SK-N-SH treated with all-trans-retinoic acid at 6 μM for 48 hours (cell line): ENCODE measurements around the gene KIAA1958.

ENCODE experiments used
- ATAC-seq: fragments of 200-7000 bp; cut with Tn5 transposase; 3 replicates; pipeline ENCODE4 v1.9.1; 2020; ENCODE audit warnings: mild to moderate bottlenecking, moderate library complexity
- ARNTL ChIP-seq: fragments of 450-650 bp; formaldehyde crosslinking; IDR thresholded peaks from 2 replicates; pipeline ENCODE4 v1.5.0; 2020; ENCODE audit warnings: low read depth, mild to moderate bottlenecking, moderate library complexity, borderline replicate concordance
- BACH2 ChIP-seq: fragments of 250-450 bp; sonication (Bioruptor Pico); IDR thresholded peaks from 2 replicates; pipeline ENCODE4 v1.9.0; 2021; ENCODE audit warnings: mild to moderate bottlenecking, borderline replicate concordance
- CREB5 ChIP-seq: fragments of 250-450 bp; sonication (Bioruptor Pico); IDR thresholded peaks from 2 replicates; pipeline ENCODE4 v1.5.1; 2020; ENCODE audit warnings: low read depth, mild to moderate bottlenecking, moderate library complexity
- CSDC2 ChIP-seq: fragments of 250-450 bp; sonication (Bioruptor Pico); IDR thresholded peaks from 2 replicates; pipeline ENCODE4 v1.5.0; 2020; ENCODE audit warnings: mild to moderate bottlenecking, moderate library complexity
- ESRRG ChIP-seq: fragments of 250-450 bp; sonication (Bioruptor Pico); IDR thresholded peaks from 2 replicates; pipeline ENCODE4 v1.6.1; 2021; ENCODE audit warnings: mild to moderate bottlenecking
- GLIS3 ChIP-seq: fragments of 250-450 bp; sonication (Bioruptor Pico); IDR thresholded peaks from 2 replicates; pipeline ENCODE4 v1.5.0; 2020; ENCODE audit warnings: mild to moderate bottlenecking, moderate library complexity
- OSR1 ChIP-seq: fragments of 250-450 bp; sonication (Bioruptor Pico); IDR thresholded peaks from 2 replicates; pipeline ENCODE4 v1.8.0; 2022; ENCODE audit warnings: moderate library complexity, mild to moderate bottlenecking, inconsistent platforms
- PPARA ChIP-seq: fragments of 250-450 bp; sonication (Bioruptor Pico); IDR thresholded peaks from 2 replicates; pipeline ENCODE4 v1.5.0; 2020; ENCODE audit warnings: mild to moderate bottlenecking, borderline replicate concordance
- RARB ChIP-seq: fragments of 250-450 bp; sonication (Bioruptor Pico); IDR thresholded peaks from 2 replicates; pipeline ENCODE4 v1.8.0; 2021; ENCODE audit warnings: mild to moderate bottlenecking, moderate library complexity
- TCF4 ChIP-seq: fragments of 250-450 bp; sonication (Bioruptor Pico); IDR thresholded peaks from 2 replicates; pipeline ENCODE4 v1.8.0; 2021; ENCODE audit warnings: mild to moderate bottlenecking, moderate library complexity, borderline replicate concordance
- TOX ChIP-seq: fragments of 250-450 bp; sonication (Bioruptor Pico); IDR thresholded peaks from 2 replicates; pipeline ENCODE4 v1.8.0; 2021; ENCODE audit warnings: mild to moderate bottlenecking, moderate library complexity, borderline replicate concordance
- TSHZ2 ChIP-seq: fragments of 250-450 bp; sonication (Bioruptor Pico); IDR thresholded peaks from 2 replicates; pipeline ENCODE4 v1.5.0; 2020; ENCODE audit warnings: mild to moderate bottlenecking, moderate library complexity
- ZC3H10 ChIP-seq: fragments of 250-450 bp; sonication (Bioruptor Pico); IDR thresholded peaks from 2 replicates; pipeline ENCODE4 v1.5.1; 2021; ENCODE audit warnings: mild to moderate bottlenecking, moderate library complexity
- ZFP3 ChIP-seq: fragments of 250-450 bp; sonication (Bioruptor Pico); IDR thresholded peaks from 2 replicates; pipeline ENCODE4 v1.5.0; 2020; ENCODE audit warnings: mild to moderate bottlenecking, moderate library complexity
- ZFP30 ChIP-seq: fragments of 450-650 bp; formaldehyde crosslinking; IDR thresholded peaks from 2 replicates; pipeline ENCODE4 v1.5.0; 2022; ENCODE audit warnings: mild to moderate bottlenecking, moderate library complexity
- ZNF565 ChIP-seq: fragments of 450-650 bp; formaldehyde crosslinking; conservative IDR thresholded peaks from 2 replicates; pipeline ENCODE4 v1.5.0; 2020; ENCODE audit warnings: low read depth, mild to moderate bottlenecking, moderate library complexity
- ZNF70 ChIP-seq: fragments of 450-650 bp; formaldehyde crosslinking; IDR thresholded peaks from 2 replicates; pipeline ENCODE4 v1.5.0; 2020; ENCODE audit warnings: mild to moderate bottlenecking, moderate library complexity
- ZNF8 ChIP-seq: fragments of 450-650 bp; formaldehyde crosslinking; IDR thresholded peaks from 2 replicates; pipeline ENCODE4 v1.5.0; 2020; ENCODE audit warnings: mild to moderate bottlenecking, moderate library complexity
- TF ChIP-seq, protein P1 (sequence below): fragments of 250-450 bp; sonication (Bioruptor Pico); IDR thresholded peaks from 2 replicates; pipeline ENCODE4 v1.8.0; 2021; ENCODE audit warnings: low read depth, mild to moderate bottlenecking, moderate library complexity, borderline replicate concordance
- TF ChIP-seq, protein P2 (sequence below): fragments of 250-450 bp; sonication (Bioruptor Pico); IDR thresholded peaks from 2 replicates; pipeline ENCODE4 v1.5.1; 2021; ENCODE audit warnings: mild to moderate bottlenecking, moderate library complexity

Gene KIAA1958

DNA sequence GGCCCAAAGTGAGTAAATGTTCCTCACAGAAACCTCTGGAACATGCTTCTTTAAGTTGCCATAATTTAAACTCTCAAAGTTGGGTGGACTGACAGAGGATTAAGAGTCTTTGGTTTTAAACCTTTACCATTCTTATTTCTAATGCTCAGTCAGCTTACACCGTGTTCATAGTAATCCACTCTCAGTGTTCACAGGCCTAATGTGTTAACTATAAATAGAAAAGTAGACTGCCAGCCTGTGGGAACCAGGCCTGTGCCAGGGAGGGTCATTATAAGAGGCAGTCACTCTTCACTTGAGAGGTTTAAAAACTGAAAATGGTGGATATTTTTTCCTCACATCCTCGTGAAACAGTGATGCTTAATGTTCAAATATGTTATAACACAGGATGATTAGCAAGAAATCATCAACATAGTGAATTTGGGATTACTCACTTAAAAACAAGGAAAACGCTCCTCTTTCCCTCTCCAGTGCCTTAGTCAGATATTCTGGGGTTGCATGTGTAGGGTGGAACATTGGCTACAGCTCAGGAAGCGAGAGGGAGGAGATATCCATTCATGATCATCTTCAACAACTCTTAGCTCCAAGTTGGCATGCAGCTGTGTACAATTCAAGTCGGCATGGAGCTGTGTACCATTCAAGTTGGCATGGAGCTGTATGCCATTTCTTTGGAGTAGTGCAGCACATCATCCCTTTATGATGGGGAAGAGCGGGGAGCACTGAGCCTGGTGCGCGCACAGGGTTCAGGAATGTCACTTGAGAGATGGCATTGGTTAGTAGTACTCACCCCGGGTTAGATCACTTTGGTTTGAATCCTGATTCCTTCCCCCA, 65.8 kb downstream of the KIAA1958 start:
- ATAC-seq: no peak
- TF ChIP-seq ZNF70 (CRISPR knock-in tag): no peak
- TF ChIP-seq TCF4 (CRISPR knock-in tag): no peak
- TF ChIP-seq, protein P1, sequence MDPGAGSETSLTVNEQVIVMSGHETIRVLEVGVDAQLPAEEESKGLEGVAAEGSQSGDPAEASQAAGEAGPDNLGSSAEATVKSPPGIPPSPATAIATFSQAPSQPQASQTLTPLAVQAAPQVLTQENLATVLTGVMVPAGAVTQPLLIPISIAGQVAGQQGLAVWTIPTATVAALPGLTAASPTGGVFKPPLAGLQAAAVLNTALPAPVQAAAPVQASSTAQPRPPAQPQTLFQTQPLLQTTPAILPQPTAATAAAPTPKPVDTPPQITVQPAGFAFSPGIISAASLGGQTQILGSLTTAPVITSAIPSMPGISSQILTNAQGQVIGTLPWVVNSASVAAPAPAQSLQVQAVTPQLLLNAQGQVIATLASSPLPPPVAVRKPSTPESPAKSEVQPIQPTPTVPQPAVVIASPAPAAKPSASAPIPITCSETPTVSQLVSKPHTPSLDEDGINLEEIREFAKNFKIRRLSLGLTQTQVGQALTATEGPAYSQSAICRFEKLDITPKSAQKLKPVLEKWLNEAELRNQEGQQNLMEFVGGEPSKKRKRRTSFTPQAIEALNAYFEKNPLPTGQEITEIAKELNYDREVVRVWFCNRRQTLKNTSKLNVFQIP: no peak
- TF ChIP-seq RARB (CRISPR knock-in tag): no peak
- TF ChIP-seq ESRRG (CRISPR knock-in tag): no peak
- TF ChIP-seq OSR1 (CRISPR knock-in tag): no peak
- TF ChIP-seq TSHZ2 (CRISPR knock-in tag): no peak
- TF ChIP-seq, protein P2, sequence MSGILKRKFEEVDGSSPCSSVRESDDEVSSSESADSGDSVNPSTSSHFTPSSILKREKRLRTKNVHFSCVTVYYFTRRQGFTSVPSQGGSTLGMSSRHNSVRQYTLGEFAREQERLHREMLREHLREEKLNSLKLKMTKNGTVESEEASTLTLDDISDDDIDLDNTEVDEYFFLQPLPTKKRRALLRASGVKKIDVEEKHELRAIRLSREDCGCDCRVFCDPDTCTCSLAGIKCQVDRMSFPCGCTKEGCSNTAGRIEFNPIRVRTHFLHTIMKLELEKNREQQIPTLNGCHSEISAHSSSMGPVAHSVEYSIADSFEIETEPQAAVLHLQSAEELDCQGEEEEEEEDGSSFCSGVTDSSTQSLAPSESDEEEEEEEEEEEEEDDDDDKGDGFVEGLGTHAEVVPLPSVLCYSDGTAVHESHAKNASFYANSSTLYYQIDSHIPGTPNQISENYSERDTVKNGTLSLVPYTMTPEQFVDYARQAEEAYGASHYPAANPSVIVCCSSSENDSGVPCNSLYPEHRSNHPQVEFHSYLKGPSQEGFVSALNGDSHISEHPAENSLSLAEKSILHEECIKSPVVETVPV (CRISPR knock-in tag): no peak
- TF ChIP-seq BACH2 (CRISPR knock-in tag): no peak
- TF ChIP-seq GLIS3: no peak
- TF ChIP-seq ZC3H10: no peak

GRCh38 chr9:112553256-112553826, 66.7 kb downstream of the KIAA1958 start:
- TF ChIP-seq TOX (CRISPR knock-in tag): no peak
- TF ChIP-seq, protein P2 (CRISPR knock-in tag): no peak
- no peak for TF ChIP-seq OSR1 (CRISPR knock-in tag)
- TF ChIP-seq PPARA (CRISPR knock-in tag): no peak
- no peak for TF ChIP-seq ZNF8 (CRISPR knock-in tag)
- no peak for TF ChIP-seq ARNTL
- no peak for TF ChIP-seq CREB5
- TF ChIP-seq, protein P1: no peak
- no peak for ATAC-seq

GRCh38 chr9:112554516-112554915, 67.9 kb downstream of the KIAA1958 start:
- peak; percentile 19 for ATAC-seq
- TF ChIP-seq ZC3H10: no peak
- TF ChIP-seq TCF4 (CRISPR knock-in tag): no peak
- no peak for TF ChIP-seq OSR1 (CRISPR knock-in tag)
- TF ChIP-seq RARB (CRISPR knock-in tag): no peak
- TF ChIP-seq ZNF8 (CRISPR knock-in tag): no peak
- TF ChIP-seq ARNTL: no peak
- TF ChIP-seq ZFP3 (CRISPR knock-in tag): no peak
- TF ChIP-seq, protein P2 (CRISPR knock-in tag): no peak
- no peak for TF ChIP-seq ZNF565
- TF ChIP-seq, protein P1: no peak
- no peak for TF ChIP-seq CSDC2 (CRISPR knock-in tag)
- TF ChIP-seq CREB5: no peak
- TF ChIP-seq ZFP30 (CRISPR knock-in tag): no peak
- no peak for TF ChIP-seq ESRRG (CRISPR knock-in tag)
- TF ChIP-seq TOX (CRISPR knock-in tag): no peak
